H9 (cell line): ENCODE measurements around the gene BAG3. TPM values are rescaled to one million over a fixed set of nuclear protein-coding genes. Genes with fewer than 3 reads are reported as not detected.

ENCODE experiments used
- DNase-seq: peaks from one replicate; pipeline ENCODE4 v3.0.0-alpha.2; 2017
- H2AFZ ChIP-seq: one replicate; pipeline ENCODE4 v1.6.1; 2013; ENCODE audit warnings: mild to moderate bottlenecking, low read length, control low read depth, moderate library complexity
- H2AK5ac ChIP-seq: 2 replicates; pipeline ENCODE4 v1.6.1; 2013; ENCODE audit warnings: low read length, control low read depth, mixed read lengths; ENCODE audit not compliant: insufficient read length
- H2BK120ac ChIP-seq: one replicate; pipeline ENCODE4 v1.6.1; 2013; ENCODE audit warnings: low read depth, mild to moderate bottlenecking, low read length, control low read depth, inconsistent platforms; ENCODE audit not compliant: poor library complexity, severe bottlenecking
- H2BK12ac ChIP-seq: 2 replicates; pipeline ENCODE4 v1.6.1; 2013; ENCODE audit warnings: low read length, control low read depth, mixed read lengths, low read depth; ENCODE audit not compliant: insufficient read length
- H2BK15ac ChIP-seq: 2 replicates; pipeline ENCODE4 v1.6.1; 2013; ENCODE audit warnings: low read depth, low read length, control low read depth
- H2BK20ac ChIP-seq: one replicate; pipeline ENCODE4 v1.6.1; 2013; ENCODE audit warnings: low read depth, mild to moderate bottlenecking, low read length, control low read depth, inconsistent platforms; ENCODE audit not compliant: poor library complexity, severe bottlenecking
- H2BK5ac ChIP-seq: 2 replicates; pipeline ENCODE4 v1.6.1; 2013; ENCODE audit warnings: low read length, control low read depth, mixed read lengths; ENCODE audit not compliant: insufficient read length
- H3K14ac ChIP-seq: 2 replicates; pipeline ENCODE4 v1.6.1; 2013; ENCODE audit warnings: low read length, control low read depth; ENCODE audit not compliant: insufficient read depth
- H3K18ac ChIP-seq: 2 replicates; pipeline ENCODE4 v1.6.1; 2013; ENCODE audit warnings: low read depth, mild to moderate bottlenecking, mixed read lengths, low read length, control low read depth; ENCODE audit not compliant: insufficient read length
- H3K23ac ChIP-seq: 2 replicates; pipeline ENCODE4 v1.6.1; 2013; ENCODE audit warnings: low read length, control low read depth, mixed read lengths, low read depth; ENCODE audit not compliant: insufficient read length
- H3K23me2 ChIP-seq: 2 replicates; pipeline ENCODE4 v1.6.1; 2013; ENCODE audit warnings: low read depth, mild to moderate bottlenecking, mixed read lengths, low read length, control low read depth; ENCODE audit not compliant: insufficient read length, poor library complexity, severe bottlenecking
- H3K27ac ChIP-seq: 2 replicates; pipeline ENCODE4 v1.5.1; 2013; ENCODE audit warnings: low read length, control low read depth, mixed read lengths, low read depth; ENCODE audit not compliant: insufficient read length
- H3K27me3 ChIP-seq: 2 replicates; pipeline ENCODE4 v1.6.1; 2013; ENCODE audit warnings: low read length, control low read depth, inconsistent platforms; ENCODE audit not compliant: insufficient read depth
- H3K4ac ChIP-seq: 2 replicates; pipeline ENCODE4 v1.6.1; 2013; ENCODE audit warnings: low read depth, mild to moderate bottlenecking, control low read depth, inconsistent platforms, low read length, moderate library complexity
- H3K4me1 ChIP-seq: 2 replicates; pipeline ENCODE4 v1.6.1; 2013; ENCODE audit warnings: low read length, control low read depth, inconsistent platforms; ENCODE audit not compliant: insufficient read depth
- H3K4me2 ChIP-seq: 2 replicates; pipeline ENCODE4 v1.6.1; 2013; ENCODE audit warnings: low read length, control low read depth, mixed read lengths; ENCODE audit not compliant: insufficient read length, insufficient read depth
- H3K56ac ChIP-seq: 2 replicates; pipeline ENCODE4 v1.6.1; 2013; ENCODE audit warnings: low read depth, mild to moderate bottlenecking, mixed read lengths, low read length, control low read depth; ENCODE audit not compliant: insufficient read length
- H3K79me1 ChIP-seq: 2 replicates; pipeline ENCODE4 v1.6.1; 2013; ENCODE audit warnings: low read depth, mild to moderate bottlenecking, moderate library complexity, low read length, control low read depth, inconsistent platforms; ENCODE audit not compliant: insufficient read depth, poor library complexity, severe bottlenecking
- H3K79me2 ChIP-seq: 2 replicates; pipeline ENCODE4 v1.6.1; 2013; ENCODE audit warnings: low read length, control low read depth, inconsistent platforms; ENCODE audit not compliant: insufficient read depth
- H3K9ac ChIP-seq: 2 replicates; pipeline ENCODE4 v1.6.1; 2013; ENCODE audit warnings: low read length, control low read depth, mixed read lengths; ENCODE audit not compliant: insufficient read length; ENCODE audit errors: extremely low read depth
- H3K9me3 ChIP-seq: one replicate; pipeline ENCODE4 v1.6.1; 2013; ENCODE audit warnings: low read depth, low read length, inconsistent platforms; ENCODE audit not compliant: control insufficient read depth
- H3T11ph ChIP-seq: one replicate; pipeline ENCODE4 v1.6.1; 2013; ENCODE audit warnings: mild to moderate bottlenecking, low read length, control low read depth, inconsistent platforms
- H4K20me1 ChIP-seq: one replicate; pipeline ENCODE4 v1.6.1; 2013; ENCODE audit not compliant: control insufficient read depth, insufficient read length, insufficient read depth
- H4K5ac ChIP-seq: 2 replicates; pipeline ENCODE4 v1.6.1; 2013; ENCODE audit warnings: low read depth, mild to moderate bottlenecking, mixed read lengths, low read length, control low read depth; ENCODE audit not compliant: insufficient read length
- H4K8ac ChIP-seq: replicated peaks from 2 replicates; pipeline ENCODE4 v1.6.1; 2013; ENCODE audit warnings: low read length, control low read depth, mixed read lengths, low read depth; ENCODE audit not compliant: insufficient read length
- H4K91ac ChIP-seq: 2 replicates; pipeline ENCODE4 v1.6.1; 2013; ENCODE audit warnings: low read depth, mild to moderate bottlenecking, moderate library complexity, mixed read lengths, low read length, control low read depth; ENCODE audit not compliant: insufficient read length
- H3K27ac Mint-ChIP-seq, 3 experiments: 2 replicates in 2 of 3; 3 replicates in 1 of 3; pipeline ENCODE4 v1.8.0; 2020 to 2021; ENCODE audit warnings: mixed read lengths in 3 of 3, mild to moderate bottlenecking in 1 of 3, moderate library complexity in 1 of 3
- H3K27me3 Mint-ChIP-seq: 2 replicates; pipeline ENCODE4 v1.8.0; 2021; ENCODE audit warnings: low read depth, mild to moderate bottlenecking, moderate library complexity, mixed read lengths
- H3K36me3 Mint-ChIP-seq, 3 experiments: 2 replicates in 2 of 3; 3 replicates in 1 of 3; pipeline ENCODE4 v1.8.0; 2020 to 2021; ENCODE audit warnings: low read depth in 3 of 3, mixed read lengths in 3 of 3; ENCODE audit not compliant: insufficient read depth in 1 of 3
- H3K4me1 Mint-ChIP-seq, 2 experiments: 2 replicates each; pipeline ENCODE4 v1.8.0; 2020; ENCODE audit warnings: mixed read lengths in 2 of 2
- H3K4me3 Mint-ChIP-seq, 2 experiments: 2 replicates in 1 of 2; 3 replicates in 1 of 2; pipeline ENCODE4 v1.8.0; 2020 to 2021; ENCODE audit warnings: mild to moderate bottlenecking in 2 of 2, mixed read lengths in 2 of 2, moderate library complexity in 1 of 2
- H3K9me3 Mint-ChIP-seq, 2 experiments: 2 replicates in 1 of 2; 3 replicates in 1 of 2; pipeline ENCODE4 v1.8.0; 2020; ENCODE audit warnings: mild to moderate bottlenecking in 2 of 2, mixed read lengths in 2 of 2, moderate library complexity in 1 of 2
- CTCF ChIP-seq: fragments of 200-600 bp; sonication (generic); conservative IDR thresholded peaks from 3 replicates; pipeline ENCODE4 v1.8.0; 2021; ENCODE audit warnings: antibody characterized with exemption, mild to moderate bottlenecking
- WGBS: extraction: QIAGEN DNeasy Blood & Tissue Kit; methylation state at CpG from one replicate; pipeline ENCODE4 v1.1.7; 2013; ENCODE audit warnings: missing lambda C conversion rate, low lambda C conversion rate, mixed read lengths; ENCODE audit not compliant: insufficient read length; ENCODE audit errors: extremely low coverage; 5-methylcytosine and 5-hydroxymethylcytosine counted together
- total RNA-seq: library from RNA; stranded (reverse); gene quantifications from 2 replicates; pipeline ENCODE4 v1.2.1, GENCODE V29; 2021

BAG3 gene
- total RNA-seq, 1 experiment from 2014 or later, result 11.4 TPM

GRCh38 chr10:119616882-119617570, 34.2 kb upstream of the BAG3 start:
- H3K36me3 Mint-ChIP-seq, result no peaks in the 10 kb centered on the region
- no peak overlapping the region for H3K56ac ChIP-seq
- no peak overlapping the region for H4K8ac ChIP-seq
- H3K14ac ChIP-seq, result no peak overlapping the region
- no peak overlapping the region for H2AK5ac ChIP-seq
- no peak overlapping the region for H3K23ac ChIP-seq
- H3K27me3 Mint-ChIP-seq, result no peaks in the 10 kb centered on the region
- peaks cover 5 to 13% of the 10 kb centered on the region in 2 experiments; a peak in 2 of 4 replicates for H3K4me1 Mint-ChIP-seq
- H3K27ac Mint-ChIP-seq, result no peak overlapping the region
- no peaks in the 10 kb centered on the region for H3K9me3 ChIP-seq
- H3K79me2 ChIP-seq, result no peaks in the 10 kb centered on the region
- no peak overlapping the region for H3K9ac ChIP-seq
- no peak overlapping the region for H3K4ac ChIP-seq
- H2BK120ac ChIP-seq, result no peak overlapping the region
- no CpG with 5 or more reads among the region's 13 CpGs for WGBS
- no peak overlapping the region for H4K5ac ChIP-seq
- H2BK12ac ChIP-seq, result no peak overlapping the region
- H3K18ac ChIP-seq, result no peak overlapping the region
- H3T11ph ChIP-seq, result no peak overlapping the region
- no peaks in the 10 kb centered on the region for H3K23me2 ChIP-seq
- DNase-seq, result peak; percentile 37
- no peak overlapping the region for H4K91ac ChIP-seq
- no peak overlapping the region for H3K4me2 ChIP-seq
- no peak overlapping the region for H2BK5ac ChIP-seq
- no peaks in the 10 kb centered on the region for H3K79me1 ChIP-seq
- 0 out of 5 replicates have a peak, but pooled peaks cover 0 to 1% of the 10 kb centered on the region in 2 experiments for H3K9me3 Mint-ChIP-seq
- peak; percentile 66 for TF ChIP-seq CTCF
- no peak overlapping the region for H2BK15ac ChIP-seq
- no peak overlapping the region for H2BK20ac ChIP-seq
- H3K4me3 Mint-ChIP-seq, result no peak overlapping the region; a peak in 1 of 5 replicates
- H4K20me1 ChIP-seq, result no peaks in the 10 kb centered on the region
- no peaks in the 10 kb centered on the region for H3K4me1 ChIP-seq
- no peaks in the 10 kb centered on the region for H3K27me3 ChIP-seq
- no peak overlapping the region for H2AFZ ChIP-seq
- H3K27ac ChIP-seq, result no peak overlapping the region
